HG03521 (cell line): ENCODE data around the gene PTH1R.

Experiments
- ATAC-seq: cut with Tn5 transposase; IDR thresholded peaks from one replicate; pipeline ENCODE4 v1.9.1; 2021; ENCODE audit warnings: mild to moderate bottlenecking, moderate library complexity; ENCODE audit not compliant: unreplicated experiment

The PTH1R gene

DNA sequence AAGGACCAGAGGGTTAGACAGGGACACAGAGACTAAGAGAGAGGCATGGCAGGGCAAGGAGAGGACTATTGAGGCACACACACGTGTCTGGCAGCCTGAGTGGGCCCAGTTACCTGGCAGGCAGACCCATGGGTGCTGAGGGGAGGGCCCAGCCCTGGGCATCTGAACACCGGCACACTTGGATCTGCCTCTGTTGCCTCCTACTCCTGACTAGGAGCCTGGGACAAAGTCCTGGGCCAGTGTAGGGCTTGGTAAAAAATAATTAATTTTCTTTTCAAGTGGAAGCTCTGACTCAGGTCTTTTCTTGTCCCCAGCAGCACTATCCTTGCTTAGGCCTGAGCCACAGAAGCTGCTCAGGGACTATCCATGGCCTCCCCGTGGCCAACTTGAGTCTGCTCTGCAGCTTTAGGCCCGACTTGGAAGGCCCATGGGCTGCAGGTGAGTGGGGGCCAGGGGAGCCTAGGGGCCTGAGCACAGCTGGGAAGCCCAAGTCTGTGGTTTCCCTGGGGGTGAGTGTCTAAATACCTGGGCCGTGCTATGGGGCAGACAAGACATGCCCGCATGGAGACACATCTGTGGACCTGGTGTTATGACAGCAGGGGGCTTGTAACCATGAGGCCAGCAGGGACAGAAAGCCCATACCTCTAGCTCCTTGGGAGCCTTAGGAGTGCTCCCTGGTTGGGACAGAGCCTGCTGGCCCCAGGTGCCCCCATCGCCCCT is at the start of gene PTH1R:
Gene PTH1R, plus strand, starts transcription at position 316 of the 720 bp plus-strand sequence. CDS start 5,839 bp downstream, outside the sequence.
- ATAC-seq: no peak

DNA sequence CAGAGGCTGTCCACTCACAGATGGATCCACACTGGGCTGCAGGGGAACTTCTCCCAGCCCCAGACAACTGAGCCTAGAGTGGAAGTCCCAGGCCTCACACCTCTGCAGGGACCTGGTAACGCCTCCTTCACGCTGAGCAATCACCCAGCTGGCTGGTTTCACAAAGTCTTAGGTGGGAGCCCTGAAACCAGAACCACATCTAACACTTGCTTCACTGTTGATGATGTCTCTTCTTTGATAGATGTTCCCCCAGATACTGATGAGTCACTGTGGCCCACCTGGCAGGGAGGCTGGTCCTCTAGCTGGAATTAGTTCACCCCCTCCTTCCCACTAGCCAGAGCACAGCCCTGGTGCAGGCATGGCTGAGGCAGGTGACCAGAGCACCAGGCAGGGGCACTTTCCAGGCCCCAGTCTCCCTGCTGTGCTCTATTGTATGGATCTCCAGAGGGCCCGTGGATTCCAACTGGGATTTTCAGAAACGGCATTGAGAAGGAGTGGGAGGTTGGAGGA is 47.8 kb upstream of the PTH1R start:
- peak; percentile 83 for ATAC-seq

DNA sequence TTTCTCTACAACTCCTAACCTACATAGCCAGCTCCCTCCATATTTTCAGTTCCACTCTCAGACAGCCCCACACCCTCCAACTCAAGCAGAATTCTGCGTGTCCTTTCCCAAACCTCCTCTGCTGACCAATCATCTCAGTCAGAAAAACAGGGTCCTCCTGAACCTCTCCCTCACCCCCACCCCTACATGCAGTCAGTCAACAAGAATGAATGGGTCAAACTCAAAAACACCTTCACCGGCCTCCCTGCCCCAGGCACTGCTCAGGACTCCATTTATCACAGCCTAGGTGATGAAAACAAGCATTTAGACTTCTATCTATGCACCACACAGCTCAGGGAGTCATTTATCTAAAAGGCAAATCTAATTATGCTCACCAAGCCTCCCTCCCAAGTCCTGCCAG is 46.7 kb upstream of the PTH1R start:
- no peak for ATAC-seq

DNA sequence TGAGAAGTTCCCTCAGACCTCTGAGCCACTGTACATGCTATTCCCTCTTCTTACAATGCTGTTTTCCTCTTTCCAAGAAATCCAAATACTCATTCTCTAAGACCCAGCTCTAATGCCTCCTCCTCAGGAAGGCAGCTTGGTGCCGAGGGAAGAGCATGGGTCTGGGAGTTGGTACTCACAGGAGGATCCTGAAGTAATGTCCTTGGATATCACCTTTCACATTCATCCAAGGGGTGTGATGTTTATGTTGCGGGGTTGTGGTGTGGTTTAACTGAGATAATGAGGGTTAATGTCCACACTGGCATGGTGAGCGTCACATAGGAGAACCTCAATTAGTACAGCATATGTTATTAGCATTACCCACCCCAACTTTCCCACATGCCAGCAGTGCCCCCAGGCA is 46.2 kb upstream of the PTH1R start:
- no peak for ATAC-seq

DNA sequence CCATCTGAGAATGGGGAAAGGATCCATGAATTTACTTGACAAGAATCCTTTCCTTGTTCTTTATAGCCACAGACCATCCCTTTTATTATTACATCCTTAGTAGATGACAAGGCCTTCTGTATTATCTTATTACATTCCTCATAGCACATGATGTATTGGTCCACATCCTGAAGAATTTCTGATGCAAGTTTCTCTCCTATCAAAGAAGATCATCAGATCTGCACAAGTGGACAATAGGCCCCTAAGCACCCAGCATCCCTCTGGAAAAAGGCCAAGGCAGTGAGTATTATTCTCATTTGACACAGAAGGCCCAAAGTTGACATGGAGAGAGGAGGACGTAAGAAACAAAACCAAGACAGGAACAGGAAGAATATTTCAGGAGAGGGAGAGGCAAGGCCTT is 45.7 kb upstream of the PTH1R start:
- no peak for ATAC-seq

DNA sequence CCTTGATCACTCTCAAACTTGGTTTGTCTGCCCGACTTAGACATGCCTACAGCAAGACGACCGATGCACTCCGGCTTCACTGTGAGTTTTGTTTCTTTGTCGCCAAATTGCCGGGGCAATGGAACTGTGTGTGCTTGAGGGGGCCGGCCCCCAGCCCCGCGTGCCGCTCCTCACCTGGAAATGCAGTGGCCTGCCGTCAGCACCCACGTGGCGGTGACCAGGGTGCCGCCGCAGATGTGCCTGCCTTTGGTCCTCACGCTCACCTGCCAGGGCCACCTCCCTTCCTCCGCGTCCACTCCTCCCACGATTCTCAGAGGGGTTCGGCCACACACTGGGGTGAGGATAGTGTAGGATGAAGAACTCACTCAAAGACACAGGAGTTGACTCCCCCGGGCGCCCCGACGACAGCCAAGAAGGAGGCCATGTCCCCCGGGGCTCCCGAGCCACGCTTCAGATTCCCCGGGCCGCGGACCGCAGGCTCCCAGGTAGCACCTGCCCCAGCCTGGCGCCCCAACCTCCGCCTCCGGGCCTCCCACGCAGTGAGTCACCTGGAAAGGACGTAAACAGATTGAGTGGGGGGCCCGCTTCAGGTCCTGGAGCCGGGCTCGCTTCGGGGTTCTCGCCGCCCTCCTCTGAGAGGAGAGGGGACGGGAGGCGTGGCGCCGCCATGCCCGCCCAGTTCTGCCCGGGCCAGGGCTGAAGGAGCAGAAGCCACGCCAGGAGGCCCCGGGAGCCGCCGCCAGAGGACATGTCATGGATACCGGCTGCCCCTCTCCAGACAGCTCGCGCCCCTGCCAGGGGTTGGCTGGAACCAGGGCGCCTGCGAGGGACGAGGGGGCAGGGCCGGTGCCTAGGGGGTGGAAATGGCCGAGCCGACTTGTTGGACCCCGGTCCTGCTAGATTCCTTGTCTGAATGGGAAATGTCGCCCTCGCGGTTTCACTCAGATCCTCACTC is 43.9 kb upstream of the PTH1R start:
- ATAC-seq: no peak

DNA sequence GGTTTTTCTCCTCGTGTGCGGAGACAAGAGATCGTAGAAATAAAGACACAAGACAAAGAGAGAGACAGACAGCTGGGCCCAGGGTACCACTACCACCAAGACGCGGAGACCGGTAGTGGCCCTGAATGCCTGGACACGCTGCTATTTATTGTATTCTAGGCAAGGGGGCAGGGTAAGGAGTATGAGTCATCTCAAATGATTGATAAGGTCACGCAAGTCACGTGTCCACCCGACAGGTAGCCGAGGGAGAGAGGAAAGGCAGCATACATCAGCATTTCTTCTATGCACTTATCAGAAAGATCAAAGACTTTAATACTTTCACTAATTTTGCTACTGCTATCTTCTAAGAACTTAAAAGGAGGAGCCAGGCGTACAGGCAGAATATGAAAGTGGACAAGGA is 42.5 kb upstream of the PTH1R start:
- no peak for ATAC-seq

DNA sequence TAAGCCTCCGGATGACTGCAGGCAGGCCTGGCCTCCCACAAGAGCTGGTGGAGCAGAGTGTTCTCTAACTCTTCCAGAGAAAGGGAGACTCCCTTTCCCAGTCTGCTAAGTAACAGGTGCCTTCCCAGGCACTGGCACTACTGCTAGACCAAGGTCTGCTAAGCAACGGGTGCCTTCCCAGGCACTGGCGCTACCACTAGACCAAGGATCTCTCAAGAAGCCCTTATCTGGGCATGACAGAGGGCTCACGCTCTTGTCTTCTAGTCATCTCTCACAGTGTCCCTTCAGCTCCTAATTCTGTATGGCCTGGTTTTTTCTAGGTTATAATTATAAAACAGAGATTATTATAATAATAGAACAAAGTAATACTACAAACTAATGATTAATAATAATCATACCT is 42.0 kb upstream of the PTH1R start:
- no peak for ATAC-seq

DNA sequence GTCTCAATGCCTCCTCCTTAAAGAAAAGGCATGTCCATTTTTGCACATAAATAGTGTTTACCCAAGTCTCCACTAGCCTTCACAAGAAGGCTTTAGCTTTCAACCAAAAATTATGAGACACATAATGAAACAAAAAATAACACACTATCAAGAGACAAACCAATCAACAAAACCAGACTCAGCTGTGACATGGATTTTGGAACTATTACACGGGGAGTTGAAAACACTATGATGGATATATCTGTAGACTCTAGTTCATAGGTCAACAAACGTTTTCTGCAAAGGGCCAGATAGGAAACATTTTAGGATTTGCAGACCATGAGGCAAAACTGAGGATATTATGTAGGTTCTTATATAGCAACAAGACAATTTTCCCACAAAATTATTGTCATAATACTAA is 39.2 kb upstream of the PTH1R start:
- ATAC-seq: no peak

DNA sequence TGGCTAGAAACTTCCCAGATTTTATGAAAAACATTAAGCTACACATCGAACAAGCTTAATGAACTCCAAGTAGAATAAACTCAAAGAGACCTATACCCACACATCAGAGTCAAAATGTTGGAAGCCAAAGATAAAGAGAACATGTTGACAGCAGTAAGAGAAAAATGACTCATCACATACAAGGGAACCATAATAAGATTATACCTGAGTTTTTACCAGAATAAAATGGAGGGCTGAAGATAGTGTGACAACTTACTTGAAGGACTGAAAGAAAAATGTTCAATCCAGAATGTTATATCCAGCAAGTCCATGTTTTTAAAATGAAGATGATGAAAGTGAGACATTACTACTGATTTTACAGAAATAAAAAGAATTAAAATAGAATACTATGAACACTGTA is 37.0 kb upstream of the PTH1R start:
- ATAC-seq: no peak

DNA sequence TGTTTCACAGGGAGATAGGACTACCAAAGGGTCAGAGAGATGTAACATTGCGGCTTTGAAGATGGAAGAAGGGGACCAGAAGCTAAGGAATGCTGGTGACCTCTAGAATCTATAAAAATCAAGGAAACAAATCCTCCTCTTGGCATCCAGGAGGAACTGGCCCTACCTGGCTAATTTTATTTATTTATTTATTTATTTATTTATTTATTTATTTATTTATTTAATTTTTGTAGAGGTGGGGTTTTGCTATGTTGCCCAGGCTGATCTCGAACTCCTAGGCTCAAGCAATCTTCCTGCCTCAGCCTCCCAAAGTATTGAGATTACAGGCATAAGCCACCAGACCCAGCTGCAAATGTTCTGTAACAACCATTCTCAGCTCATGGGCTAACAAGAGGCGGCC is 34.0 kb upstream of the PTH1R start:
- no peak for ATAC-seq

DNA sequence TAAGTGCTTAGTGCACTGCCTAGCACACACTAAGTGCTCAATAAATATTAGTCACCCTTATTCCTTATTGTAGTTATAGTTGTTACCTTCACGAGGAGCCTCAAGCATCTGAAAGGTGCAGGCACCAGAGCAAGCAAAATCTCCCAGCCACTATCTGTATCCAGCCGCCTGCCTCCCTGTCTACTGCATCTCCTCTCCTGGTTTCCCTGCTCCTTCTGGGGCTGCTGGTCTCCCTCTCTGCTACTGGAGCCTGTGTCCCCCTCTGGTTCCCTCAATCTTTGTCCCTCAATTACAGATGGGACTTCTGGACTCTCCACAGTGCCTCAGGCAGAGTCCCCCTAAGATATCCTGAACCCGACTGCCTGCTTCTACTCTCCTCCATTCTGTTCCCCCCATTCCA is 33.1 kb upstream of the PTH1R start:
- no peak for ATAC-seq

DNA sequence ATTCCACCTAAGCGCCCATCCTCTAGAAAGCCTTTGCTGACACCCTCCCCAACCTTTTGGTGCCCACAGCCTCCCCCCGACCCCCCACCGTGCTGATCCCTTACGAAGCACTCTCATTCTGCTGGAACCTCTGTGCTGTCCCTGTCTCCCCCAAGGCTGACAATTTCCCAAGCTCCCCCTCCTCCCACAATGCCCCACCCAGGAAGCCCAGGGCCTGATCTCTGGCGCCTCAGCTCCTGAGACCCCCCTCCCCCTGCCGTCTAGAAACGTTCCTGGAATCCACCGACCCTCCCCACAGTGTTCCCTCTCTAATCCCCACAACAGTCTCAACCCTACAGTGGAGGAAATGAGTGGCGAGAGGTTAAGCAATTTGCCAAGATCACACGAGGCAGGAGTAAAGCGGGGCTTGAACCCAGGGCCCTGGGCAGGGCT is 32.6 kb upstream of the PTH1R start:
- ATAC-seq: no peak

DNA sequence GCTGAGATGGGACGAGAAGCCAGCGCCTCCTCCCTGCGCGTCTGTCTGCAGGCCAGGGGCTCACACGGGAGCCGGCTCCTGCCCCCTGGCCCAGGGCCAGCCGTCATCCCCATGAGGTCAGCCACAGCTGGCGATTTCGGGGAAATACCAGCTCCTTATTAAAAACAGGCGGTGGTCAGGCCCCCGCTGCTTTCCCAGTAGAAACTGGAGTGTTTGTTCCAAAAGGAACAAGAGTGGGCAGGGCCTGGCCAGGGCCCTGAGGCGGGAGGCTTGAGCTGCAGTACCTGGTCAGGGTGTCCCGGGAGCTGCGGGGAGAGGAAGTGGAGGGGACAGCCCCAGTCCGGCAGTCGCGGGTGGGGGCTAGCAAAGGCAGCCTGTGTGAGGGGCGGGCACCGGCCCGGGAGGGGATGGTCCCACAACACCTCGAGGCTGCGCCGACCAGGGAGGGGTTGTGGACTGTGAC is 32.1 kb upstream of the PTH1R start:
- ATAC-seq: peak; percentile 42

DNA sequence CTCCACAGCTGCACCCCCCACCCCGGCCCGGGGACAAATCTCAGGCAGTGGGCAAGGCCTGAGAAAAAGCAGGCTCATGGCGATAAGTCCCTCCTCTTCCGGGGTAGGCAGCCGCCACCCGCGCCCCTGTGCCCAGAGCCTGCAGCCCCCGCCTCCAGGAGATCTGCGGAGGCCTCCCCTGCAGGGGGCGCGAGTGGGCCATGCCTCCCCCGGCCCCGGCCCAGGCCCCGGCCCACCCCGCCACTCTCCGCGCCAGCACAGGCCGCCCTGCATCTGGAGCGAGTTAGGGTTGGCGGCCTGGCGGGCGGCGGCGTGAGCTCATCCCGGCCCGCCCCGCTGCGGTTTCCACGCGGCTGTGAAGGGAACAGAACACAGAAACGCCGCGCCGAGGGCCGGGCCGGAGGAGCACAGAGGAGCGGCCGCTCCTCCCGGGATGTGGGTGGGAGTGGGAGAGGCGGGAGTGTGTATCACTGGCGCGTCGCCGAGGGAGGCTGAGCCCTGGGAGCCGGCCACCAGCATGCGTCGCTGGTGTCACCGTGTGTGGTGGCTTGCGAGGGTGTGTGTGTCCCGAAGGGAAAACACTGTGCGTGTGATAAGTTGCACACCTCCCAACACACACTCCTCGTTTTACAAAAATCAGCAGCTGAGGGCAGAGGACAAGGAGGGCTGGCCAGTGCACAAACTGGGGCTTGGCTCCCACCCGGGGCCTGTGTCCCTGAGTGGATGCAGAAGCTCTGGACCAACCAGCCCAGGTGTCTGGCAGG is 31.5 kb upstream of the PTH1R start:
- peak; percentile 67 for ATAC-seq

DNA sequence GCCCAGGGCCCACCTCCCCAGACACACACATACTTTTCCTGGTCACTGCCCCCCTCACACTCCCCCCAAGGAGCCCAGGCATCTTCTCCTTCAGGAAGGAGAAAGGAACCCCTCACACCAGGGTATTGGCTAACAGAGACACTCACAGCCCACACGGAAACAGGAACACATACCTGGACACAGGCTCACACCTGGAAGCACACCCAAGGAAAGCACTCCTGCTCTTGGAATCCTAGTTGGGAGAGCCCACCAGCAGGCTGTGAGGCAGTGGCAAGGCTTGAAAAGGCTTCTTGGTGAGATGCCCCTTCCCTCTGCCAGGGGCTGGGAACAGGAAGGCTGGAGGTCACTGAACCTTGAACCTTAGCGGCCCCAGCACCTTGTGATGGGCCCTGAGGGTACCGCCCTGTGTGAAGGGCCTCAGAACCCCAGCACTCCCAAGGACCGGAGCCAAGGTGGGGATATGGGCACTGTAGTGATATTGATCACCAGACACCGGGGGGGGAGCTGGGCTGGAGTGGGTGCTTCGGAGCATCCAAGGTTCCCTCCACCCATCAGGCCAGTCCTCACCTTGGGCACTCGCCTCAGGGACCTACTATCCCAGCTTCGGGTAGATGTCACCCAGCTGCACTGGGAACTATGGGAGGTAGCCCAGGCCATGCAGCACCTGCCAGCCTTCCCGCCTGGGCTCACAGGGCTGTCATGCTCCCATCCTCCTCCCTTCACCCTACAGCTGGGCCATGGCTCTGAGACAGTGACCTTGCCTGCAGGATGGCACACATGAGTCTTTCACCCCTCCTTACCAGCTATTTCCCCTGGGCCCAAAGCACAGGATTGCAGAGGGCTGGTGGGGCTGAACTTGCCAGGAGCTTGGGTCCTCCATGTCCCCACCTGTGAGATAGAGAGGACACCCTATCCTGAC is 30.6 kb upstream of the PTH1R start:
- ATAC-seq: no peak

DNA sequence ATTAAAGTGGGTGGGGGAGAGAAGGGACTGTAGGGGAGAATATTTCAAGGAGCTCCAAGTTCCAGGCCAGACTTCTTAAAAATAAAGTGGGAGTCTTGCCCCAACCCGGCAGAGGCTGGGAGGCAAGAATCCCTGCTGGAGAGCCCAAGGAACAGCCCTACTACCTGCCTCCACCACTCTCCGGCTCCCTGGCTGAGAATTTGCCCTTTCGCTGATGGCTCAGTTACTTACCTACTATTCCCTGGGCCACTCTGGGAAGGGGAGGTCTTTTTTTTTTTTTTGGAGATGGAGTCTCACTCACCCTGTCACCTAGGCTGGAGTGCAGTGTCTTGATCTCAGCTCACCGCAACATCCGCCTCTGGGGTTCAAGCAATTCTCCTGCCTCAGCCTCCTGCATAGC is 29.8 kb upstream of the PTH1R start:
- no peak for ATAC-seq

DNA sequence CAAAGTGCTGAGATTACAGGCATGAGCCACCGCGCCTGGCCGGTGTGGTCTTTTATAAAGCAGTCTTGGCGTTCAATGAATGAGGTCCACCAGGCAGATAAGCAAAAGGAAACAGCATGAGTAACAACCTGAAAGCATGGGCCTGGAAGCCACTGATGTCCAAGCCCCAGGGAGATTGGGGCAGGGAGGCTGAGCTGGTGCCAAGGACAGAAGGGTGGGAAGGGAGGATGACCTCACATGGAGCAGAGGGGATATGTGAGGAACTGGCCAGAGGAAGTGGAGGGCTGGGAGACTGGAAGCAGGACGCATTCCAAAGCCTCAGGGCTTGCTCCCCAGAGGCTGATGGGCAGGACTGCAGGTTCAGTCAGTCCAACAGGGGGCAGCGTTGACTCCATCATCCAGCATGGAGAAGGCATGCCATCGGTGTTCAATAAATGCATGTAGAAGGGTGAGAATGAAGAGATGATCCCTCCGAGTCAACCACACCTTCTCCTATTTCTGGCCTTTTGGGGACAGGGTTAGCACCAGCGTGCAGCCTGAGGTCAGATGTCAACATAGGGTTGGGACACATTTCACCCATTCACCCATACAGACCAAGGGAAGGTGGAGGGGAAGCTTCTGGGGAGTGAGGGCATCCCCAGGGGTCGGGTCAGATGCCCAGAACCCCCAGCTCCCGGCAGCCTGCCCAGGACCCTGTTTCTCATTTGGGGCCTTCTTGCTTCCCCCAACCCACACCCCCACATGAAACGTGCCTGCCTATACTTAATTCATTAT is 29.1 kb upstream of the PTH1R start:
- ATAC-seq: no peak

DNA sequence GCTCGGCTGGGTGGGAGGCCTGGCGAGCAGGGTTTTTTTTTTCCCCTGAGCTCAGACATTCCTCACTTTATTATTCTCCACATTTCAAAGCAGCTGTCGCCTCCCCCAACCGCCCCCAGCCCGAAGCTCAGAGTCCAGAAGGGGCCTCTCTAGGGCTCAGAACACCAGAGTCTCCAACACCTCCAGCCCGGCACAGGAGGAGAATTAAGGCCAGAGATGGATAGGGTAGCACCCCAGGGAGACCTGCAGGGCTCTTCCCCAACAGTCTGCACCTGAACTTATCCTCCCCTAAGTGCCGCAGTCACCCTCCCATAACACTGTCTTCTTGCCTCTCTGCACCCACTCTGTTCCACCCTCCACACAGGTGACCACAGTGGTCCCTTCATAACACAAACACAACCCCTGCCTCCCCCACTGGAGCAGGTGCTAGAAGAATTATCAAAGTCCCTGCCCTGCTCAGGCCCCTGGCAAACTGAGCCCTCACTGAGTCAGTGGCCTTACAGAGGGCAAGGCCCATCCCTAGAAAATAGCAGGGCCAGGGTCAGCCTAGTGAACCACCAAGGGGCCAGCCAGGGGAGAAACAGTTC is 28.4 kb upstream of the PTH1R start:
- no peak for ATAC-seq
